ENCODE results near the gene FAM13B. TPM values are rescaled to one million over a fixed set of nuclear protein-coding genes. Genes with fewer than 3 reads are reported as not detected.
A peak's percentile ranks its signal among the peaks of the same experiment; 100 is the strongest.

FAM13B gene
- total and polyA plus RNA-seq, 2 experiments from 2014 or later, result 10.7 to 15.3 TPM

DNA sequence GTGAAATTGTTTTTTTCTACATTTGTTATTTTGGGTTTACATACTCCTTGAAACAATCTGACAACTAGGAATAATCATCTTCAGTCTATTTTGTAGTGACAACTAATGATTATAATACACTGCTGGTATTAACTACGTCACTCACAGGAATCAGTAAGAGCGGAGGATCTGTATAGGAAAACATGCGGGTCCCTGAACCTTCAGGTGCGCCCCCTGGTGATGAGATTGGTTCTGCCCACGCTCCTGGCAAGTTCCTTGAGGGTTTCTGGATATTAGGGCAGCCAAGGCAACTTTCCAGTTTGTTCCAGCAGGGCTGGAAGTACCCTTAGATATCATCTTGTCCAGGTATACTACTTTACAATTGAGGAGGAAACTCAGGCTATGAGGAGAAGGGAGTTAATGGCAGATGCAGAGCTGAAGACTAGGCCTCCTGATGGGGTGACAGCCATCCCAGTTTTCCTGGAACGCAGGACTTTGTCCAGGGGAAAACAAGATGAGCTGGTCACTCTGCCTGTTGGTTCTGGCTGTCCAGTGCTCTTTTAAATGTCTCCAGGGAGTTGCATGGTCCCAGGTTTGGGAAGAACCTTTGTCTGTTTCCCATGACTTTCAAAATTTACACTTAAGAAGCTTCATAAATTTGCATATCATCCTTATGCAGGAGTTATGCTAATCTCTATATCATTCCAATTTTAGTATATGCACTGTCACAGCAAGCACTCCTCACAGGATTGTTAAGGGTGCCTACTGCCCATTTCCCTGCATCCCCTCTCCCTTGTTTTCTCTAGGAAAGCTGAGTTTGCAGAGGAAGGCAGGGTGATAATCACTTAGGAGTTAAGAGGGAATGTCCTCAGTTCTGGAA lies 36.1 kb upstream of the FAM13B start:
- H3K27ac ChIP-seq, result no peak overlapping the region
- H3K27me3 ChIP-seq, result no peaks in the 10 kb centered on the region
- no peaks in the 10 kb centered on the region for H3K4me1 ChIP-seq (ENCODE audit: low read depth)
- no peaks in the 10 kb centered on the region for H3K9me3 ChIP-seq (ENCODE audit: low read depth)
- TF ChIP-seq, protein P1, sequence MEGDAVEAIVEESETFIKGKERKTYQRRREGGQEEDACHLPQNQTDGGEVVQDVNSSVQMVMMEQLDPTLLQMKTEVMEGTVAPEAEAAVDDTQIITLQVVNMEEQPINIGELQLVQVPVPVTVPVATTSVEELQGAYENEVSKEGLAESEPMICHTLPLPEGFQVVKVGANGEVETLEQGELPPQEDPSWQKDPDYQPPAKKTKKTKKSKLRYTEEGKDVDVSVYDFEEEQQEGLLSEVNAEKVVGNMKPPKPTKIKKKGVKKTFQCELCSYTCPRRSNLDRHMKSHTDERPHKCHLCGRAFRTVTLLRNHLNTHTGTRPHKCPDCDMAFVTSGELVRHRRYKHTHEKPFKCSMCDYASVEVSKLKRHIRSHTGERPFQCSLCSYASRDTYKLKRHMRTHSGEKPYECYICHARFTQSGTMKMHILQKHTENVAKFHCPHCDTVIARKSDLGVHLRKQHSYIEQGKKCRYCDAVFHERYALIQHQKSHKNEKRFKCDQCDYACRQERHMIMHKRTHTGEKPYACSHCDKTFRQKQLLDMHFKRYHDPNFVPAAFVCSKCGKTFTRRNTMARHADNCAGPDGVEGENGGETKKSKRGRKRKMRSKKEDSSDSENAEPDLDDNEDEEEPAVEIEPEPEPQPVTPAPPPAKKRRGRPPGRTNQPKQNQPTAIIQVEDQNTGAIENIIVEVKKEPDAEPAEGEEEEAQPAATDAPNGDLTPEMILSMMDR (IDR thresholded peaks at IDR 0.05; ENCODE audit: low read depth, low read length), result peak; percentile 89
- no peaks in the 10 kb centered on the region for H3K36me3 ChIP-seq
- no peak overlapping the region for H3K4me3 ChIP-seq
- peak; percentile 73 to 90 for DNase-seq (ENCODE audit: low read depth in 1 of 2, low spot score in 1 of 2)

DNA sequence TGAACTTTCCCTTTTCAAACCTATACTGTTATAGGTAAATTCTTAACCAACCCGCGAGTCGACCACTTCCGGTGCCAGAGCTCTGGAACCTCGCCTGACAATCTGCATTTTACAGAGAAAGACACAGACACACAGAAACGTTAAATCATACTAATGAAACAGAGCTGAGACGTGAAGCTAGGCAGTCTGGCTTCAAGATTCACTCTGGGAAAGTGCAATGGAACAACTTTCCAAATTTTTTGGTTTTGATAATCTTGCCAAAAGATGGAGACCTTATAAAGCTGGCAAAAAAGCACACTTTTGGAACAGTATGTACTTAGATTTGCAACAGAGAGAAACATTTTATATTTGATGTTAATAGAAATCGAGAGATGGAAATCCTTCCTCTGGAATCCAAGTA lies 35.1 kb upstream of the FAM13B start:
- Histone ChIP-seq H3K4me1 (ENCODE audit: low read depth) (no peaks in the 10 kb centered on the region), H3K9me3 (ENCODE audit: low read depth) (no peaks in the 10 kb centered on the region), H3K4me3 (no peak overlapping the region), H3K36me3 (no peaks in the 10 kb centered on the region), H3K27ac (no peak overlapping the region), H3K27me3 (no peaks in the 10 kb centered on the region)
- DNase-seq (ENCODE audit: low read depth in 1 of 2, low spot score in 1 of 2), result no peak
- TF ChIP-seq, protein P1 (IDR thresholded peaks at IDR 0.05; ENCODE audit: low read depth, low read length), result no peak

DNA sequence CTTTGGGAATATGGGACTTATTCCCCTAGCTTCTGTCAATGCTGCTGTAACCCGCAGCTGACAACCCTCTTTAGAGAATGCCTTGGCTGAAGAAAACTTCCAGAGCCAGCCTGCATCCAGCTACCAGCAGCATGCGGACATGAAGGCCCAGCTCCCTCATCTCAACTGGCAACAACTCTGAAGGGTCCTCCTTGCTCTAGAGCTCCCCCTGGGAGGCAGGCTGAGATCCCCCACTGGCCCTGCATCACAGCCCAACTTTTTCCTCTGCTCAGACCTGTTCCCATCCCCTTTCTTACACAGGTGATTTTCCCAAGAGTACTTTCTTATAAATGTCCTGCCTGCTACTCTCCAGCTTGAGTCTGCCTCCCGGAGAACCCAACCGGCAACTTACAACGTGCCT lies 32.2 kb upstream of the FAM13B start:
- H3K9me3 ChIP-seq (ENCODE audit: low read depth), result no peaks in the 10 kb centered on the region
- DNase-seq (ENCODE audit: low read depth in 1 of 2, low spot score in 1 of 2), result peak; percentile 30 to 31
- H3K27ac ChIP-seq, result no peak overlapping the region
- H3K27me3 ChIP-seq, result no peaks in the 10 kb centered on the region
- H3K4me1 ChIP-seq (ENCODE audit: low read depth), result no peaks in the 10 kb centered on the region
- no peaks in the 10 kb centered on the region for H3K36me3 ChIP-seq
- TF ChIP-seq, protein P1 (IDR thresholded peaks at IDR 0.05; ENCODE audit: low read depth, low read length), result peak; percentile 46
- H3K4me3 ChIP-seq, result no peak overlapping the region

DNA sequence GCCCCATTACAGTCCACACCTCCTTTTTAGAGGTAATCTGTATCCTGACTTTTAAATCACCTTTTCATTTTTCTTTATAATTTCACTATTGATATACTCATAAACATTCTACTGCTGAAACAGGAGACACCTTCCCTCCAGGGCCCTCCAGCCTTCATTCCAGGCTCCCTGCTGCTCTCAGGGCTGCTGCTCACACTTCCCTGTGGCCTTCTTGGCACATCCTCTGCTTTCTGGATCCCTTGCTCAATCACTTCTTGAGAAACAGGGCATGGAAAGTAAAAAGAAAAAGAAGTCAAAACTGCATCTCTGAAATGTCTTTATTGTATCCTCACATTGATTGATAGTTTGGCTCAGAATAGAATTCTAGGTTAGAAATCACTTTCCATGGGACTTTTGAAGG lies 31.6 kb upstream of the FAM13B start:
- TF ChIP-seq, protein P1 (IDR thresholded peaks at IDR 0.05; ENCODE audit: low read depth, low read length), result no peak
- peak in 1 of 2 donors; percentile 61 for DNase-seq (ENCODE audit: low read depth in 1 of 2, low spot score in 1 of 2)
- no peaks in the 10 kb centered on the region for H3K36me3 ChIP-seq

DNA sequence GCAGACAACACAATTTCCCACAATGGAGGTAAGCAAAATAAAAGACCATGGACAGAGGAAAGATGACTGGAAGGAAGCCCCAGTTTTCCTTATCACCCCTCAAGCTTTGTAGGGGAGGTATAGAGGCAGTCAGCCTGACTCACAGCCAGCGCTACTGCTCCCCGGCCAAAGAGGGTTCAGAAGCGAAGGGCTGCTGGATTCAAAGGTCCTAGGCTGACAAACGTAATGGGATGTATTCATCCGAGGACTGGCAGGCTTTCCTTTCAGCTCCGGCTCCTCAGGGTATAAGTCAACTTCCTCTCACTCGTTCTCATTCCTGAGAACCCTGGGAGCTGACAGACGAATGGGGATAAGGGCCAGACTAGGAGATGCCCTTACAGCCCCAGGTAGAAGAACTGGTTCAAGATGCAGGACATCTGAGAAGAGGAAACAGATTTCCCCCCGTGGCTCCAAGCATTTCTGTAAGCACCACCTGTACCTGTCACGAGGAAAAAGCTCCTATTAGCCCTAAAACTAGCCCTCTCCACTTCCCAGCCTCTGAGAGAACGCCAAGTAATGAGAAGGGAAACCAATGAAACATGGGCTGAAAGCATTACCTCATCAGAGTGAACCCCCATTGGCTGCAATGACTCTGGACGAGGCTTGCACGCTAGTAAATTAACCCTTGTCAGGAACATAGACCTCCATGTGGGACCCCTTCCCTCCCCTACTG lies 22.1 kb upstream of the FAM13B start:
- Histone ChIP-seq H3K36me3 (no peaks in the 10 kb centered on the region), H3K27me3 (no peaks in the 10 kb centered on the region), H3K9me3 (ENCODE audit: low read depth) (no peaks in the 10 kb centered on the region), H3K27ac (no peak overlapping the region), H3K4me3 (no peak overlapping the region), H3K4me1 (ENCODE audit: low read depth) (no peaks in the 10 kb centered on the region)
- TF ChIP-seq, protein P1 (IDR thresholded peaks at IDR 0.05; ENCODE audit: low read depth, low read length), result no peak
- DNase-seq (ENCODE audit: low read depth in 1 of 2, low spot score in 1 of 2), result peak in 1 of 2 donors; percentile 54

More for the DNA sequence above, 31.6 kb upstream of the FAM13B start:
- H3K4me3 ChIP-seq, result no peak overlapping the region
- no peaks in the 10 kb centered on the region for H3K9me3 ChIP-seq (ENCODE audit: low read depth)
- no peak overlapping the region for H3K27ac ChIP-seq
- no peaks in the 10 kb centered on the region for H3K4me1 ChIP-seq (ENCODE audit: low read depth)
- H3K27me3 ChIP-seq, result no peaks in the 10 kb centered on the region
